K562 (cell line): ENCODE results near the gene TTC9C. TPM values are rescaled to one million over a fixed set of nuclear protein-coding genes. Genes with fewer than 3 reads are reported as not detected.

ENCODE experiments used
- CBX1 ChIP-seq: sonication (generic); IDR thresholded peaks from 2 replicates; pipeline ENCODE4 v1.6.1; 2016; ENCODE audit warnings: antibody characterized with exemption, low read depth, mild to moderate bottlenecking
- CXXC5 ChIP-seq: fragments of 250-450 bp; sonication (Bioruptor Pico); IDR thresholded peaks from 2 replicates; pipeline ENCODE4 v1.8.0; 2022; ENCODE audit warnings: inconsistent platforms, mild to moderate bottlenecking, moderate library complexity
- MTA3 ChIP-seq: fragments of 450-650 bp; formaldehyde crosslinking; IDR thresholded peaks from 2 replicates; pipeline ENCODE4 v1.6.1; 2017; ENCODE audit warnings: mild to moderate bottlenecking, borderline replicate concordance
- RUNX1 ChIP-seq: sonication (generic); IDR thresholded peaks from 2 replicates; pipeline ENCODE4 v1.6.1; 2016; ENCODE audit warnings: antibody characterized with exemption, low read depth
- SMARCA4 ChIP-seq: fragments of 450-650 bp; IDR thresholded peaks from 2 replicates; pipeline ENCODE4 v1.6.1; 2016
- SMARCE1 ChIP-seq: fragments of 450-650 bp; IDR thresholded peaks from 2 replicates; pipeline ENCODE4 v1.7.1; 2016; ENCODE audit warnings: mild to moderate bottlenecking
- ZKSCAN3 ChIP-seq: fragments of 250-450 bp; sonication (Bioruptor Pico); IDR thresholded peaks from 2 replicates; pipeline ENCODE4 v1.4.0; 2020
- ZNF146 ChIP-seq: IDR thresholded peaks from one replicate; pipeline ENCODE4 v1.6.1; 2018; ENCODE audit warnings: missing compliant biosample characterization; ENCODE audit not compliant: unreplicated experiment
- ZNF584 ChIP-seq: fragments of 200-800 bp; sonication (Bioruptor generic); IDR thresholded peaks from 2 replicates; pipeline ENCODE4 v1.6.1; 2016; ENCODE audit warnings: low read depth, mild to moderate bottlenecking, missing genetic modification characterization, missing compliant biosample characterization
- ZNF695 ChIP-seq: fragments of 450-650 bp; formaldehyde crosslinking; IDR thresholded peaks from 2 replicates; pipeline ENCODE4 v1.4.0; 2020; ENCODE audit warnings: mild to moderate bottlenecking, moderate library complexity
- ZSCAN29 ChIP-seq: fragments of 450-650 bp; IDR thresholded peaks from 2 replicates; pipeline ENCODE4 v1.6.1; 2017
- polyA plus RNA-seq, 8 experiments: library from polyadenylated mRNA; depleted of rRNA in 4 of 8; stranded (reverse) in 5 of 8; unstranded in 3 of 8; fragments of >200 nt; fragmentation: Nextera tagmentation in 2 of 8; fragmentation: Illumina TruSeq in 1 of 8; extraction: Ambion mirVana in 2 of 8; extraction: Trizol in 1 of 8; gene quantifications; 2 replicates each; pipeline versions ENCODE4 v1.2.1 to v1.2.3, GENCODE V29; 2011 to 2014; ENCODE audit warnings: inconsistent platforms in 1 of 8, missing spikeins in 1 of 8
- total RNA-seq, 7 experiments: library from RNA; depleted of rRNA in 6 of 7; stranded (reverse); fragments of >200 nt in 6 of 7; fragmentation: Illumina TruSeq in 2 of 7; extraction: Trizol in 2 of 7; gene quantifications; 2 replicates each; pipeline versions ENCODE4 v1.2.1 to v1.2.3, GENCODE V29; 2011 to 2021; ENCODE audit warnings: low replicate concordance in 1 of 7
- TF ChIP-seq, protein P1 (sequence below): fragments of 200-800 bp; sonication (Bioruptor generic); IDR thresholded peaks from 2 replicates; pipeline ENCODE4 v1.6.1; 2017; ENCODE audit warnings: missing genetic modification characterization, missing compliant biosample characterization
- TF ChIP-seq, protein P2 (sequence below): sonication (generic); formaldehyde crosslinking; IDR thresholded peaks from 2 replicates; pipeline ENCODE4 v1.8.0; 2022; ENCODE audit warnings: mild to moderate bottlenecking, low read depth, missing genetic modification reagents
- TF ChIP-seq, protein P3 (sequence below): fragments of 250-450 bp; sonication (Bioruptor Pico); IDR thresholded peaks from 2 replicates; pipeline ENCODE4 v1.5.0; 2021; ENCODE audit warnings: mild to moderate bottlenecking, borderline replicate concordance
- TF ChIP-seq, protein P4 (sequence below): fragments of 450-650 bp; IDR thresholded peaks from 2 replicates; pipeline ENCODE4 v1.6.1; 2016; ENCODE audit warnings: borderline replicate concordance
- TF ChIP-seq, protein P5 (sequence below): fragments of 450-650 bp; IDR thresholded peaks from 2 replicates; pipeline ENCODE4 v1.7.0; 2016; ENCODE audit warnings: borderline replicate concordance
- TF ChIP-seq, protein P6 (sequence below): fragments of 450-650 bp; IDR thresholded peaks from 2 replicates; pipeline ENCODE4 v1.6.1; 2018; ENCODE audit warnings: mild to moderate bottlenecking, low read depth; ENCODE audit not compliant: partially characterized antibody

Gene TTC9C
- total and polyA plus RNA-seq, 9 of the 15 experiments (the other 6 are each of a cell fraction or from before 2014, with no cell fraction given): 32.8 to 59.0 (median 37.1) TPM

DNA sequence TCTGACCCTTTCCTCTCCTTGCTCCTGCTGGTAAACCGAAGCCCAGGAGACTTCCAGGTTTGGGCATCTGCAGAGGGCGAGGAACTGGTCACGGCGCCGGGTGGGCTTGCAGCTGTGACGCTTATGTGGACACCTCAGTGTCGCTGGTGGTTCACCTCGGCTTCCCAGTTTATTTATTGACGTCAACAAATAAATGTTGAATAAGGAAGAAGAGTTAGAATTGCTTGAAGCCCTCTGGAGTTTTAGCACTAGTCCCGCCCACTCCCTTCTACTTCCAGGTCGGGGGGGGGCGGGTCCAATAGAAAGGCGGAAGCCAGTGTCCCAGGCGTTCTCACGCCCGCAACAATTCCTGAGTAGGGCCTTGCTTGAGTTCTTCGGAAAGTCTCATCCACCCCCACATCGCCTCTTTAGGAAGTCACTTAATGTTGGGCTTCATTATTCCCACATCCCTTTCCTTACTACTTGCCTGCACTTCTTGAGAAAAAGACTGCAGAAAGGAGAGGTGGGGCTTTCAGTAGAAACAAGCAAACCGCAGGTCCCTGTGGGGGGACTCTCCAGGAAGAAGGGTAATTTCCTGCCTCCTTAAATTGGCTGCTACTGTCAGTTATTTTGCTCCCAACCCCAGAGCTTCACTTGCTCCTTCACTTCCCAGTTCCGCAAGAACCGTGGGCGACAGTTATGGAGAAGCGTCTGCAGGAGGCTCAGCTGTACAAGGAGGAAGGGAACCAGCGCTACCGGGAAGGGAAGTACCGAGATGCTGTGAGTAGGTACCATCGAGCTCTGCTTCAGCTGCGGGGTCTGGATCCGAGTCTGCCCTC is at the start of gene TTC9C (continued):
- TF ChIP-seq, protein P1, sequence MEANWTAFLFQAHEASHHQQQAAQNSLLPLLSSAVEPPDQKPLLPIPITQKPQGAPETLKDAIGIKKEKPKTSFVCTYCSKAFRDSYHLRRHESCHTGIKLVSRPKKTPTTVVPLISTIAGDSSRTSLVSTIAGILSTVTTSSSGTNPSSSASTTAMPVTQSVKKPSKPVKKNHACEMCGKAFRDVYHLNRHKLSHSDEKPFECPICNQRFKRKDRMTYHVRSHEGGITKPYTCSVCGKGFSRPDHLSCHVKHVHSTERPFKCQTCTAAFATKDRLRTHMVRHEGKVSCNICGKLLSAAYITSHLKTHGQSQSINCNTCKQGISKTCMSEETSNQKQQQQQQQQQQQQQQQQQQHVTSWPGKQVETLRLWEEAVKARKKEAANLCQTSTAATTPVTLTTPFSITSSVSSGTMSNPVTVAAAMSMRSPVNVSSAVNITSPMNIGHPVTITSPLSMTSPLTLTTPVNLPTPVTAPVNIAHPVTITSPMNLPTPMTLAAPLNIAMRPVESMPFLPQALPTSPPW (CRISPR knock-in tag): peak; percentile 76
- TF ChIP-seq SMARCE1: no peak
- TF ChIP-seq, protein P2, sequence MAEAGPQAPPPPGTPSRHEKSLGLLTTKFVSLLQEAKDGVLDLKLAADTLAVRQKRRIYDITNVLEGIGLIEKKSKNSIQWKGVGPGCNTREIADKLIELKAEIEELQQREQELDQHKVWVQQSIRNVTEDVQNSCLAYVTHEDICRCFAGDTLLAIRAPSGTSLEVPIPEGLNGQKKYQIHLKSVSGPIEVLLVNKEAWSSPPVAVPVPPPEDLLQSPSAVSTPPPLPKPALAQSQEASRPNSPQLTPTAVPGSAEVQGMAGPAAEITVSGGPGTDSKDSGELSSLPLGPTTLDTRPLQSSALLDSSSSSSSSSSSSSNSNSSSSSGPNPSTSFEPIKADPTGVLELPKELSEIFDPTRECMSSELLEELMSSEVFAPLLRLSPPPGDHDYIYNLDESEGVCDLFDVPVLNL (CRISPR knock-in tag): no peak
- TF ChIP-seq CXXC5 (CRISPR knock-in tag): peak; percentile 61
- TF ChIP-seq ZNF695 (CRISPR knock-in tag): no peak
- TF ChIP-seq CBX1: 0 out of 2 replicates have a peak, but pooled peaks have one; percentile 9
- TF ChIP-seq, protein P3, sequence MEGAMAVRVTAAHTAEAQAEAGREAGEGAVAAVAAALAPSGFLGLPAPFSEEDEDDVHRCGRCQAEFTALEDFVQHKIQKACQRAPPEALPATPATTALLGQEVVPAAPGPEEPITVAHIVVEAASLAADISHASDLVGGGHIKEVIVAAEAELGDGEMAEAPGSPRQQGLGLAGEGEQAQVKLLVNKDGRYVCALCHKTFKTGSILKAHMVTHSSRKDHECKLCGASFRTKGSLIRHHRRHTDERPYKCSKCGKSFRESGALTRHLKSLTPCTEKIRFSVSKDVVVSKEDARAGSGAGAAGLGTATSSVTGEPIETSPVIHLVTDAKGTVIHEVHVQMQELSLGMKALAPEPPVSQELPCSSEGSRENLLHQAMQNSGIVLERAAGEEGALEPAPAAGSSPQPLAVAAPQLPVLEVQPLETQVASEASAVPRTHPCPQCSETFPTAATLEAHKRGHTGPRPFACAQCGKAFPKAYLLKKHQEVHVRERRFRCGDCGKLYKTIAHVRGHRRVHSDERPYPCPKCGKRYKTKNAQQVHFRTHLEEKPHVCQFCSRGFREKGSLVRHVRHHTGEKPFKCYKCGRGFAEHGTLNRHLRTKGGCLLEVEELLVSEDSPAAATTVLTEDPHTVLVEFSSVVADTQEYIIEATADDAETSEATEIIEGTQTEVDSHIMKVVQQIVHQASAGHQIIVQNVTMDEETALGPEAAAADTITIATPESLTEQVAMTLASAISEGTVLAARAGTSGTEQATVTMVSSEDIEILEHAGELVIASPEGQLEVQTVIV (CRISPR knock-in tag): no peak
- no peak for TF ChIP-seq ZSCAN29
- TF ChIP-seq, protein P4, sequence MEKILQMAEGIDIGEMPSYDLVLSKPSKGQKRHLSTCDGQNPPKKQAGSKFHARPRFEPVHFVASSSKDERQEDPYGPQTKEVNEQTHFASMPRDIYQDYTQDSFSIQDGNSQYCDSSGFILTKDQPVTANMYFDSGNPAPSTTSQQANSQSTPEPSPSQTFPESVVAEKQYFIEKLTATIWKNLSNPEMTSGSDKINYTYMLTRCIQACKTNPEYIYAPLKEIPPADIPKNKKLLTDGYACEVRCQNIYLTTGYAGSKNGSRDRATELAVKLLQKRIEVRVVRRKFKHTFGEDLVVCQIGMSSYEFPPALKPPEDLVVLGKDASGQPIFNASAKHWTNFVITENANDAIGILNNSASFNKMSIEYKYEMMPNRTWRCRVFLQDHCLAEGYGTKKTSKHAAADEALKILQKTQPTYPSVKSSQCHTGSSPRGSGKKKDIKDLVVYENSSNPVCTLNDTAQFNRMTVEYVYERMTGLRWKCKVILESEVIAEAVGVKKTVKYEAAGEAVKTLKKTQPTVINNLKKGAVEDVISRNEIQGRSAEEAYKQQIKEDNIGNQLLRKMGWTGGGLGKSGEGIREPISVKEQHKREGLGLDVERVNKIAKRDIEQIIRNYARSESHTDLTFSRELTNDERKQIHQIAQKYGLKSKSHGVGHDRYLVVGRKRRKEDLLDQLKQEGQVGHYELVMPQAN: peak; percentile 86
- TF ChIP-seq ZKSCAN3 (CRISPR knock-in tag): no peak
- TF ChIP-seq, protein P5, sequence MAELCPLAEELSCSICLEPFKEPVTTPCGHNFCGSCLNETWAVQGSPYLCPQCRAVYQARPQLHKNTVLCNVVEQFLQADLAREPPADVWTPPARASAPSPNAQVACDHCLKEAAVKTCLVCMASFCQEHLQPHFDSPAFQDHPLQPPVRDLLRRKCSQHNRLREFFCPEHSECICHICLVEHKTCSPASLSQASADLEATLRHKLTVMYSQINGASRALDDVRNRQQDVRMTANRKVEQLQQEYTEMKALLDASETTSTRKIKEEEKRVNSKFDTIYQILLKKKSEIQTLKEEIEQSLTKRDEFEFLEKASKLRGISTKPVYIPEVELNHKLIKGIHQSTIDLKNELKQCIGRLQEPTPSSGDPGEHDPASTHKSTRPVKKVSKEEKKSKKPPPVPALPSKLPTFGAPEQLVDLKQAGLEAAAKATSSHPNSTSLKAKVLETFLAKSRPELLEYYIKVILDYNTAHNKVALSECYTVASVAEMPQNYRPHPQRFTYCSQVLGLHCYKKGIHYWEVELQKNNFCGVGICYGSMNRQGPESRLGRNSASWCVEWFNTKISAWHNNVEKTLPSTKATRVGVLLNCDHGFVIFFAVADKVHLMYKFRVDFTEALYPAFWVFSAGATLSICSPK: no peak
- TF ChIP-seq ZNF584: no peak
- no peak for TF ChIP-seq RUNX1
- no peak for TF ChIP-seq SMARCA4
- TF ChIP-seq, protein P6, sequence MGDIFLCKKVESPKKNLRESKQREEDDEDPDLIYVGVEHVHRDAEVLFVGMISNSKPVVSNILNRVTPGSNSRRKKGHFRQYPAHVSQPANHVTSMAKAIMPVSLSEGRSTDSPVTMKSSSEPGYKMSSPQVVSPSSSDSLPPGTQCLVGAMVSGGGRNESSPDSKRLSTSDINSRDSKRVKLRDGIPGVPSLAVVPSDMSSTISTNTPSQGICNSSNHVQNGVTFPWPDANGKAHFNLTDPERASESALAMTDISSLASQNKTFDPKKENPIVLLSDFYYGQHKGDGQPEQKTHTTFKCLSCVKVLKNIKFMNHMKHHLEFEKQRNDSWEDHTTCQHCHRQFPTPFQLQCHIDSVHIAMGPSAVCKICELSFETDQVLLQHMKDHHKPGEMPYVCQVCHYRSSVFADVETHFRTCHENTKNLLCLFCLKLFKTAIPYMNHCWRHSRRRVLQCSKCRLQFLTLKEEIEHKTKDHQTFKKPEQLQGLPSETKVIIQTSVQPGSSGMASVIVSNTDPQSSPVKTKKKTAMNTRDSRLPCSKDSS: no peak
- TF ChIP-seq ZNF146 (CRISPR knock-in tag): no peak
- TF ChIP-seq MTA3: 0 out of 2 replicates have a peak, but pooled peaks have one; percentile 30
